GM18868 (cell line): ENCODE measurements around the gene DYTN.
"Not testable (repeated sequence)": the region's sequence is repeated elsewhere in the genome, so short reads cannot be mapped to it uniquely, and the experiment has no call there.

Experiments
- ATAC-seq: cut with Tn5 transposase; IDR thresholded peaks from one replicate; pipeline ENCODE4 v1.9.1; 2021; ENCODE audit warnings: mild to moderate bottlenecking, moderate library complexity; ENCODE audit not compliant: unreplicated experiment

Gene DYTN

GRCh38 chr2:206718296-206718695, at the start of gene DYTN:
Gene DYTN, minus strand, starts transcription at chr2:206718396. Its CDS starts 117 bp downstream, at chr2:206718279.
- ATAC-seq, result no peak

- no peak for ATAC-seq
Observed at GRCh38 chr2:206766057-206766930, 48.1 kb upstream of the DYTN start.

- peak; percentile 95 for ATAC-seq
Observed at GRCh38 chr2:206765242-206766056, 47.3 kb upstream of the DYTN start, which contains the start of the genes FASTKD2 and MDH1B. Gene FASTKD2, plus strand, starts transcription at chr2:206765606. Its CDS starts 1,088 bp downstream, at chr2:206766694. Gene MDH1B, minus strand, starts transcription at chr2:206765328. Its CDS starts 57 bp downstream, at chr2:206765271.

GRCh38 chr2:206764673-206765241, 46.6 kb upstream of the DYTN start:
- peak; percentile 1 for ATAC-seq

- ATAC-seq, result no peak
Observed at GRCh38 chr2:206756816-206757215, 38.6 kb upstream of the DYTN start.

GRCh38 chr2:206740800-206741199, 22.6 kb upstream of the DYTN start:
- no peak for ATAC-seq

GRCh38 chr2:206739271-206739670, 21.1 kb upstream of the DYTN start:
- ATAC-seq, result no peak

GRCh38 chr2:206736935-206737334, 18.7 kb upstream of the DYTN start:
- no peak for ATAC-seq

- ATAC-seq, result no peak
Observed at GRCh38 chr2:206733341-206733740, 15.1 kb upstream of the DYTN start.

- ATAC-seq, result no peak
Observed at GRCh38 chr2:206728277-206729199, 10.3 kb upstream of the DYTN start.

GRCh38 chr2:206727287-206727686, 9.1 kb upstream of the DYTN start:
- no peak for ATAC-seq

GRCh38 chr2:206723288-206723687, 5.1 kb upstream of the DYTN start:
- no peak for ATAC-seq

GRCh38 chr2:206721256-206721920, 3.2 kb upstream of the DYTN start:
- ATAC-seq, result peak; percentile 96

- no peak for ATAC-seq
Observed at GRCh38 chr2:206716623-206717022, 1.6 kb downstream of the DYTN start.

- ATAC-seq, result not testable (repeated sequence)
Observed at GRCh38 chr2:206715183-206715582, 3.0 kb downstream of the DYTN start.

- ATAC-seq, result peak; percentile 94
Observed at GRCh38 chr2:206713746-206714145, 4.5 kb downstream of the DYTN start.

GRCh38 chr2:206708286-206708685, 9.9 kb downstream of the DYTN start:
- ATAC-seq, result no peak

- no peak for ATAC-seq
Observed at GRCh38 chr2:206707164-206707701, 11.0 kb downstream of the DYTN start.

- ATAC-seq, result no peak
Observed at GRCh38 chr2:206701952-206702605, 16.1 kb downstream of the DYTN start.
